Measurements from ENCODE around the gene LRRFIP1.

DNA sequence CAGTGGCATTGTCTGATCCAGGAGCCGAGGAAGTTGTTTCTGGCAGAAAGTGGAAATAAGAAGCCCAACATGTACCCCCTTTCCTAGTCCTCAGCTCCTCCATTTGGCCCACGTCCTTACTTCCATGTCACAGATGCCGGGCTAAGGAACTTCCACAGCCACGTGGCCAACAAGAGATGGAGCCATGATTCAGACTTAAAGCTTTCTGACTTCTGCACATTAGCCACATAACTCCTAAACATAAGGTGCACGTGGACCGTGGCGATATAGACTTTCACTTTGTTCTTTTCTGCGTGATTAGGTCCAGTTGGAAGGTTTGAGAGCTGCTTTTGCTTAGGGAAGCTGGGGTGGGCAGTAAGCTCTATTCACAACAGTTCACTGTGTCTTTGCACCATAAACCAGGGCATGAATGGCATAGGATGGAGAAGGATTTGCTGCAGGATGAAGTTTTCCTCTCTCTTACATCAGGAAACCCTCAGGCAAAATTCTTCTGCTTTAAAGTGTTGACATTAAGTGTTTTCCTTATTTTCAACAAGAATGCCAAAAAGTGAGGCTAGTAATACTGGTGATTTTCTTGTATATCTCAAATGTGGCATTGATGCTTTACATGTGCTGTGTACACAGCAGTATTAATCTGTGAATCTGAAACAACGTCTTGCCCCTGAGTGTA is 109.9 kb downstream of the LRRFIP1 start:
- no peak for TF ChIP-seq EZH2phosphoT487 (IDR thresholded peaks at IDR 0.05; ENCODE audit: borderline replicate concordance, low read length)
- TF ChIP-seq, protein P1, sequence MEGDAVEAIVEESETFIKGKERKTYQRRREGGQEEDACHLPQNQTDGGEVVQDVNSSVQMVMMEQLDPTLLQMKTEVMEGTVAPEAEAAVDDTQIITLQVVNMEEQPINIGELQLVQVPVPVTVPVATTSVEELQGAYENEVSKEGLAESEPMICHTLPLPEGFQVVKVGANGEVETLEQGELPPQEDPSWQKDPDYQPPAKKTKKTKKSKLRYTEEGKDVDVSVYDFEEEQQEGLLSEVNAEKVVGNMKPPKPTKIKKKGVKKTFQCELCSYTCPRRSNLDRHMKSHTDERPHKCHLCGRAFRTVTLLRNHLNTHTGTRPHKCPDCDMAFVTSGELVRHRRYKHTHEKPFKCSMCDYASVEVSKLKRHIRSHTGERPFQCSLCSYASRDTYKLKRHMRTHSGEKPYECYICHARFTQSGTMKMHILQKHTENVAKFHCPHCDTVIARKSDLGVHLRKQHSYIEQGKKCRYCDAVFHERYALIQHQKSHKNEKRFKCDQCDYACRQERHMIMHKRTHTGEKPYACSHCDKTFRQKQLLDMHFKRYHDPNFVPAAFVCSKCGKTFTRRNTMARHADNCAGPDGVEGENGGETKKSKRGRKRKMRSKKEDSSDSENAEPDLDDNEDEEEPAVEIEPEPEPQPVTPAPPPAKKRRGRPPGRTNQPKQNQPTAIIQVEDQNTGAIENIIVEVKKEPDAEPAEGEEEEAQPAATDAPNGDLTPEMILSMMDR (IDR thresholded peaks at IDR 0.05; ENCODE audit: low read depth, low read length, poor library complexity, severe bottlenecking): no peak
